H4 (cell line): ENCODE results near the gene NOL12. TPM values are rescaled to one million over a fixed set of nuclear protein-coding genes. Genes with fewer than 3 reads are reported as not detected.
"Not testable (repeated sequence)": the region's sequence is repeated elsewhere in the genome, so short reads cannot be mapped to it uniquely, and the experiment has no call there.

Source experiments
- DNase-seq: peaks from one replicate; pipeline ENCODE4 v3.0.0-alpha.2; 2015; ENCODE audit warnings: low spot score
- total RNA-seq: library from RNA; depleted of rRNA; stranded (reverse); fragments of >200 nt; shearing (Covaris generic); gene quantifications from 2 replicates; pipeline ENCODE4 v1.2.3, GENCODE V29; 2014

NOL12 gene
- total RNA-seq, 1 experiment from 2014 or later, result 25.7 TPM

- DNase-seq, result no peak
Observed at GRCh38 chr22:37679670-37680069, 6.5 kb upstream of the NOL12 start.

DNA sequence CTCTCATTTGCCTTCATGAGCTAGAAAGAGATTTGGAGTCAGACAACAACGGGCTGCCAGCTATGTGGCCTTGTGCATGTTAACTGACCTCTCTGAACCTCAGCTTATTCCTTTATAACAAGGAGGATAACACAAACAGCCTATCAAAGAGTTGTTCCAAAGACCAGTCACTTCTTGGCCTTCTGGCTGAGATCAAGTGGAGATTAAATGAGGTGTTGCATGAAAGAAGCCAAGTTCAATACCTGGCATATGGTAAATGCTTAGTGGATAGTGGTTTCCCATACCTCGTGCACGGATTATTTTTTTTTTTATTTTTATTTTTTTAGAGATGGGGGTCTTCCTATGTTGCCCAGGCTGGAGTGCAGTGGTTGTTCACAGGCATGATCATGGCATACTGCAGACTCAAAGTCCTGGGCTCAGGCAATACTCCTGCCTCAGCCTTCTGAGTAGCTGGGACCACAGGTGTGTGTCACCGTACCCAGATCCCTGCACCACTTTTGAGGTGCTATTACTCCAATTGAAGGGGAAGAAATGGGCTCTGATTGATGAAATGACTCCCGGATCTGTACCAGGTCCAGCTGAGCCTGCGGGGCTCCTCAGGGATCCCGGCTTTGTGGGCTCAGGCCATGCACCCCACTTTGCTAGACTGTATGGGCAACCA lies 5.8 kb upstream of the NOL12 start:
- no peak for DNase-seq

DNA sequence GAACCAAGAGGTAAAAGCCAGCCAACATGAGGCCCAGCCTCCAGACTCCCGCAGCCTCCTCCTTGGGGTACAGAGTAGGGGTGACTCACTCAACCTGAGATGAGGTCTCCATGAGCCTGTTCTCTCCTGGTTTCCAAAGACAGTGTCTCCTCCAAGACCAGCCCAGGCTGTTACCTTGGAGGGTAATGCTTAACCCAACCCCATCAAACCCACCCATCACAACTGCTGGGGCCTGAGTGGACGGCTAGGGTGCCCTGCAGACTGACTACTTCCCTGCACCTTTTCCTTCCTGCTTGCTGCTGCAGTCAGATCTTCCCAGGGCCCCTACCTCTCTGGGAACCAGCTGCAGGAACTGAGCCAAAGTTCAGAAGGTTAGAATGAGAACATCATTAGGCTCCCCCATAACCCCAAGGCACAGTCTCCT lies 5.1 kb upstream of the NOL12 start:
- no peak for DNase-seq

GRCh38 chr22:37681556-37682049 lies 4.5 kb upstream of the NOL12 start:
- DNase-seq, result peak; percentile 50

DNA sequence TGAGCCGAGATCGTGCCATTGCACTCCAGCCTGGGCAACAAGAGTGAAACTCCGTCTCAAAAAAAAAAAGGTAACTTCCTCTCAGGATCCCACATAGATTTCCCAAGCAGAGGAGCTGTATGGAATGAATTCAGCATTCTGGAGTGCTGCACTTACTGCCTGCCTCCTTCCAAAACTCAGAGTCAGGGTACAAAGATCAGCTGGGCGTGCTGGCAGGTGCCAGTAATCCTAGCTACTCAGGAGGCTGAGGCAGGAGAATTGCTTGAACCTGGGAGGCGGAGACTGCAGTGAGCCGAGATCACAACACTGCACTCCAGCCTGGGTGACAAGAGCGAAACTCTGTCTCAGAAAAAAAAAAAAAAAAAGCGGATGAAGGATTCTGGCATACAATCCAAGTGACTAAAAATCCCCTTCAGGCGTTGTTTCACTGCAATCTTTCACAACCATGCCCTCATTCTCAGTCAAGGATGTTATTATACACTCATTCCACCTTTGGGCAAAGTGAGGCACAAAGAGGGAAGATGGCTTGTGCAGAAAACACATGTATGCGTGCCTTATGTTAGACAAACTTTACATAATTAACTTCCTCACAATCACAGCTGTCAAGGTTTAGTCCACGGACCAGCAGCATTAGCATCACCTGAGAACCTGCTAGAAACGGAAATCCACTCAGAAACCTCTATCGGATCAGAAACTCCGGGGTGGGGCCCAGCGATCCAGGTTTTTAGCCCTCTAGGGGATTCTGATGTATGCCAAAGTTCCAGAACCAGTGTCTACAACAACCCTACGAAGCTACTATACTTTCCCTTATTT lies 1.1 kb upstream of the NOL12 start:
- no peak for DNase-seq

DNA sequence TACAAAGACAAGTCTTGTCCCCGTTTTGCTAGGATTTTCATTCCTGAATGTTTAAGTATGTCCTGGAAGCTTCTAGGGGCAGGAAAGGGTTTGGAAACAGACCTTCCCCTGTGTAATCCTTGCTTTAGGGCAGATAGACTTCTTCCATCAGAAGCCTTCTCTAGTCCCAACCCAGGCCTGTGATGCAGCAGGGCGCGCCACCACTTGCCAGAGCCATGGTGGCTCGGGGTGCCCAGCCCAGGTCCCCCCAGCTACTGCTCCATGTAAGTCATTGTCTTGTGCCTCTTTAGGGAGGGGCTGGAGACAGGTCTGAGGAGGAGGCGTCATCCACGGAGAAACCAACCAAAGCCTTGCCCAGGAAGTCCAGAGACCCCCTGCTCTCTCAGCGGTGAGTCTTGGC lies 4.3 kb downstream of the NOL12 start:
- no peak for DNase-seq

DNA sequence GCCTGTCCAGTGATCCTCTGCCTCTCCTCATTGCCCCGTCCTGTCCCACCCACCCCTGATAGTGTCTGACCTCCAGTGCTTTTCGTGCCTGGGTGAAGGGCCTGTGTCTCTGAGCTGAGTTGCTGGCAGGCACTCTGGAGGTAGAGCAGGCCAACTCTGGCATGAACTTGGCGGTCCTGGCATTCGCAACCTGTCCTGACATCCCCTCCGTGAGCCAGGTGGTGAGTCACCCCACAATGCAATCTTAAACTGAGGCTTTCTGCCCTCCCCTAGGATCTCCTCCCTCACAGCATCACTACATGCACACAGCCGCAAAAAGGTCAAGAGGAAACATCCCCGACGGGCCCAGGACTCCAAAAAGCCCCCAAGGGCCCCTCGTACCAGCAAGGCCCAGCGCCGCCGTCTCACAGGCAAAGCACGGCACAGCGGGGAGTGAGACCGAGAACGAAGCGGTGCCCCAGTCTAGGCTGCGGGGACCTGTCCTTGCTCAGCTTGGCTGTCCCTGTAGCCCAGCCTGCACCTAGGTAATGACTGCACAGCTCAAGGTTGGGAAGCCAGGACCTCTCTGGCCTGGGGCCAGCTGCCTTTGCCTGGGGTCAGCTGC lies 4.9 kb downstream of the NOL12 start:
- DNase-seq, result no peak

- no peak for DNase-seq
Observed at GRCh38 chr22:37692627-37693285, 6.6 kb downstream of the NOL12 start.

GRCh38 chr22:37694131-37694530 lies 8.0 kb downstream of the NOL12 start:
- DNase-seq, result not testable (repeated sequence)

GRCh38 chr22:37696260-37696656 lies 10.1 kb downstream of the NOL12 start:
- not testable (repeated sequence) for DNase-seq

DNA sequence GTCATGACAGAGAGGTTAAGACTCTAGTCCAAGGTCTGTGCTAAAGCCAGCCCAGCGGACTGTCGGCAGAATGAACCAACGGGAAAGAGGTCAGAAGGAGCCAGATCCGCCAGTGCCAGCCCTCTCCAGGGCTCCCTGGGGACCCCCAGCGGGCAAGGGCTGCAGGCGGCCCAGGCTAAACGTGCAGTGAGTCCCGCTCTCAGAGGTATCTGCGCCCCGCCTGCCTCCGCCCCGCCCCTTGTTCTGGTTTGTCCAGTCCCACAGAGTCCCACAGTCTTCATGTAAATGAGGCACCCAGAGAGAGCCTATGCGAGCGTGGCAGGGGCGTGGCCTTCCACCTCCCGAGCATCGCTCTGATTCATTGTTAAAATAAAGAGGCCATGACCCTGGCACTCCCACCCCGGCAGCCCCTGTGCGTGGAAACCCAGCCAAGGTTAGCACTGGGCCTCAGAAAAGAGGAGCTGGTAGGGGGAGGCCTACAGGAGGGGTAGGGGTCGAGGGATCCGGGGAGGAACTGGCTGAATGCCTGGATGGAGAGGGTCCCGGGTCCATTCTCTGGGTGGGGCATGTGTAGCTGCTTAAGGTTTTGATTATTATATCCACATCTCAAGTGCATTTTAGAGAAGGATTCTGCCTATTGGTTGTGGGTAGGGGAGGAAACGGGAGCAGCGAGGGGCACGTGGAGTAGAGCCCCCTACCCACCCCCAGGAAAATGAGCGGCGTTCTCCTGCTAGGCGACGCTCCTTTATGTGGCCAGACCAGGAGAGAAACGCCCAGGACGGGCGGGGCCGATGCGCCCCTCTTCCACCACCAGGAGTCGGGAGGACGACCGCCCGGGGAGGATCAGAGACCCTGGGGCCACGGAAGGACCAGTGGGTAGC lies 10.8 kb downstream of the NOL12 start, which contains the start of gene TRIOBP:
TRIOBP (plus strand) TSS at position 392 of the 881 bp plus-strand sequence. CDS start 4,318 bp downstream, outside the sequence.
- DNase-seq, result no peak

GRCh38 chr22:37697538-37697835 lies 11.3 kb downstream of the NOL12 start:
- no peak for DNase-seq

- DNase-seq, result no peak
Observed at GRCh38 chr22:37701141-37701786, 15.1 kb downstream of the NOL12 start.

DNA sequence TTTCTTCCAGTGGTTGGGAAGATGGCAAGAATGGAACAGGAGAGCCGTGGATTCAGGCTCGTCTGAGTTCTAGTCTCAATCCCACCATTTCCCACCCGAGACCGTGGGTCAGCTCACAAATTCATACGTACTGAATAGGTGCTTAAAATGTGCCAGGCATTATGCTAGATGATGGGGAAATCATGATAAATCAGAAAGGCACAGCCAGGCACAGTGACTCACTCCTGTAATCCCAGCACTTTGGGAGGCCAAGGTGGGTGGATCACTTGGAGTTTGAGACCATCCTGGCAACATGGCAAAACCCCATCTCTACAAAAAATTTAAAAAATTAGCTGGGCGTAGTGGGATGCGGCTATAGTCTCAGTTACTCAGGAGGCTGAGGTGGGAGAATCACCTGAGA lies 17.8 kb downstream of the NOL12 start:
- DNase-seq, result no peak

GRCh38 chr22:37704645-37705044 lies 18.5 kb downstream of the NOL12 start:
- DNase-seq, result no peak

DNA sequence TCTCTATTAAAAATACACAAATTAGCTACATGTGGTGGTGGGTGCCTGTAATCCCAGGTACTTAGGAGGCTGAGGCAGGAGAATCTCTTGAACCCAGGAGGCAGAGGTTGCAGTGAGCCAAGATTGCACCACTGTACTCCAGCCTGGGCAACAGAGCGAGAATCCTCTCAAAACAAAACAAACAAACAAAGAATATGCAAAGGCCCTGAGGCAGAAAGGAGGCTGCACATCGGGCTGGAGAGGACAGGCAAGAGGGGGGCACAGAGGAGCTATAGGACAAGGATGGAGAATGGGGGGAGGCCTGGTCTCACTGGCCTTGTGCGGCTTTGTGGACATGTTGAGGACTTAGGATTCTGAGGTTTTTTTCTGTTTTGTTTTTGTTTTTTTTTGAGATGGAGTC lies 19.1 kb downstream of the NOL12 start:
- DNase-seq, result no peak

GRCh38 chr22:37708580-37709444 lies 22.7 kb downstream of the NOL12 start:
- no peak for DNase-seq

DNA sequence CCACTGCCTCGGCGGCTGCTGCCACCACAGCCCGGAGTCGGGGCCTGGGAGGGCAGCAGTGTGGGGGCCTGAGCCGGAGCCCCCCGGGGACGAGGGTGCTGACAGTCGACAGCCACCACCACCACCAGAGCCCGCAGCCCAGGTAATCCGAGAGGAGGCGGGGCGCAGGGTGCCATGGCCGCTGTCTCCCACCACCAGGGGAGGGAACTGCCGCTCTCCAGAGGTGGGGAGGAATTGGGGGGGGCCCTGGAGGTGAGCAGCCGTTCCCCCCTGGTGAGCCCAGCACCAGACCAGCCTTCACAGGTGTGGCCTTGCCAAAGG lies 23.3 kb downstream of the NOL12 start:
- DNase-seq, result no peak

DNA sequence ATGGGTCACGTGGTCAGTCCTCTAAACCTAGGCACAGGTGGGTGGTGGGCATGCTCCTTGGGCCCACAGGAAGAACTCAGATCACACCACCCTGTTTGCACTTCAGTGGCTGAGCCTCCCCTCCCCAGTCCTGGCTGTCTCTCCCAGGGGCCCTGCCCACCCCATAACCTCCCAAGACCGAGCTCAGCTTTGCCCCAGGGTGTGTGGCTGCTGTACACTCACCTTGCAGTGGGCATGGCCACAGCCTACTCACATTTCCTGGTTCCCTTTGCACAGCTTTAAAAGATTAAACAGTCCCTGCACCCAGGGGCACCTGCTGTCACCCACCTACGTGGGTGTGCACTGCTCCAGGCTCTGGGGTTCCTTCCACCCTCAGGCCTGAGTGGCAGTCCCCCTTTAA lies 24.5 kb downstream of the NOL12 start:
- DNase-seq, result no peak

DNA sequence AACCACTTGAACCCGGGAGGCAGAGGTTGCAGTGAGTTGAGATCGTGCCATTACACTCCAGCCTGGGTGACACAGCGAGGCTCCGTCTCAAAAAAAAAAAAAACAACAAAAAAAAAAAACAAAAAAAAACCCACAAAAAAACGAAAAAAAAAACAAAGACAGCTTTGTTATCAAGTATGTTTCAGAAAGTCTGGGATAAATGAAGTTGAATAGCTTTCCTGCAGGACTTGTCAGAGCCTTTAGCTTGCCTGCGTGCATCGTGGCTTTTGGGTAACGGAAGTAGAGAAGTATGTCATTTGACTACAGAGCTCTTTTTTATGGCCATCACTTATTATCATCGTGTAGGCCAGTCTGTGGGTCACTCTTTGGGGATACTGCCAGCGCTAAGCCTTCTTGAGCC lies 25.3 kb downstream of the NOL12 start:
- no peak for DNase-seq
